Activated CD4-positive, CD25-positive, alpha-beta regulatory T cell (primary cell): Measurements from ENCODE around the gene NAB1.
"Not testable (repeated sequence)": the region's sequence is repeated elsewhere in the genome, so short reads cannot be mapped to it uniquely, and the experiment has no call there.

Experiments
- DNase-seq, 4 experiments: peaks; one replicate each; lab custom pipeline; 2025; lab: John Stamatoyannopoulos, UW

NAB1 gene, protein sequence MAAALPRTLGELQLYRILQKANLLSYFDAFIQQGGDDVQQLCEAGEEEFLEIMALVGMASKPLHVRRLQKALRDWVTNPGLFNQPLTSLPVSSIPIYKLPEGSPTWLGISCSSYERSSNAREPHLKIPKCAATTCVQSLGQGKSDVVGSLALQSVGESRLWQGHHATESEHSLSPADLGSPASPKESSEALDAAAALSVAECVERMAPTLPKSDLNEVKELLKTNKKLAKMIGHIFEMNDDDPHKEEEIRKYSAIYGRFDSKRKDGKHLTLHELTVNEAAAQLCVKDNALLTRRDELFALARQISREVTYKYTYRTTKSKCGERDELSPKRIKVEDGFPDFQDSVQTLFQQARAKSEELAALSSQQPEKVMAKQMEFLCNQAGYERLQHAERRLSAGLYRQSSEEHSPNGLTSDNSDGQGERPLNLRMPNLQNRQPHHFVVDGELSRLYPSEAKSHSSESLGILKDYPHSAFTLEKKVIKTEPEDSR

GRCh38 chr2:190649035-190649797 is at the start of gene NAB1:
Gene NAB1, plus strand, starts transcription at chr2:190649083. Its CDS starts 10,094 bp downstream, at chr2:190659177.
- peak; percentile 26 to 53 (median 45) for DNase-seq

- no peak for DNase-seq
These were observed 49.2 kb upstream of the NAB1 start for GRCh38 chr2:190599546-190600220.

DNA sequence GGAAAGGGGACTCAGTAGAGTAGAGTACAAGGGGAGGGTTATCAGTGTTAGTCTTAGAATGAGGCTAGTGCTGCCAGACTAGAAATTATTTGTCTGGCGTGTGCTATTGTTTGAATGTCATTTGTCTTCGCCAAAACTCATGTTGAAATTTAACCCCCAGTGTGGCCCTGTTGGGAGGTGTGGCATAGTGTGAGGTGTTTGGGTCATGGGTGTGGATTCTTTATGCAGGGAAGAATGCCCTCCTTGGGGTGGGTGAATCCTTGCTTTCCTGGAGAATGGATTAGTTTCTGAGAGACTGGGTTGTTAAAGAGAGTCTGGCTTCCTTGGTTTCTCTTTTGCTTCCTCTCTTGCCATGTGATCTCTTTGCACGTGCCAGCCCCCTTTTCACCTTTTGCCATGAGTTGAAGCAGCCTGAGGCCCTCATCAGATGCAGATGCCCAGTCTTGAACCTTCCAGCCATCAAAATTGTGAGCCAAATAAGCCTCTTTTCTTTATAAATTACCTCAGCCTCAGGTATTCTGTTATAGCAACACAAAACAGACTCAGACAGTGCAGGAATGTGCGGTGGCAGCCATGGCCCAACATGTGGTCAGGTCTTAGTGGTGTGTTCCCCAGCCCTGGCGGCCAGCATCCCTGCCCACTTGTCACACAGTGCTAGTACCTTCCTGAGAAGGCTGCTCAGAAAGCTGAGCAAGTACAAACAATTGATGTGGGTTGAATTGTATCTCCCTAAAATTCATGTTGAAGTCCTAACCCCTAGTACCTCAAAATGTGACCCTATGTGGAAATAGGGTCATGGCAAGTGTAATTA is 48.4 kb upstream of the NAB1 start:
- no peak for DNase-seq

DNA sequence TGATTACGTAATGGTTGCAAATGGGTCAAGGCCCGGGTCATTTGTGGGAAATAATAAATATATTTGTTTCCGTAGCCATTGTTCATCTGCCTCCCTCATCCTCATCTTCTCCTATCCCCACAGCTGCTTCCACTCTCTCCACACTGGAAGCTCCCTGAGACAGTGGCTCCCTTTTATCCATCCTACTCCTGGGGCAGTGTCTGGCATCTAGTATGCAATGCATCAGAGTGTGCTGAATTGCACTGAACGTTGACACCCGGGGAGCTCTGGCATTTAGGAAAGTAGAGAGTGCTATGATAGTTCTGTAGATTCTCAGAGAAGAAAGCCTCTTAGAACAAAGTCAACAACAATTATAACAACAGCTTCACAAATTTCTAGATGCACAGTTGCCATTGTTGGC is 45.5 kb upstream of the NAB1 start:
- no peak for DNase-seq

GRCh38 chr2:190607014-190607597 is 41.8 kb upstream of the NAB1 start:
- DNase-seq = no peak

DNA sequence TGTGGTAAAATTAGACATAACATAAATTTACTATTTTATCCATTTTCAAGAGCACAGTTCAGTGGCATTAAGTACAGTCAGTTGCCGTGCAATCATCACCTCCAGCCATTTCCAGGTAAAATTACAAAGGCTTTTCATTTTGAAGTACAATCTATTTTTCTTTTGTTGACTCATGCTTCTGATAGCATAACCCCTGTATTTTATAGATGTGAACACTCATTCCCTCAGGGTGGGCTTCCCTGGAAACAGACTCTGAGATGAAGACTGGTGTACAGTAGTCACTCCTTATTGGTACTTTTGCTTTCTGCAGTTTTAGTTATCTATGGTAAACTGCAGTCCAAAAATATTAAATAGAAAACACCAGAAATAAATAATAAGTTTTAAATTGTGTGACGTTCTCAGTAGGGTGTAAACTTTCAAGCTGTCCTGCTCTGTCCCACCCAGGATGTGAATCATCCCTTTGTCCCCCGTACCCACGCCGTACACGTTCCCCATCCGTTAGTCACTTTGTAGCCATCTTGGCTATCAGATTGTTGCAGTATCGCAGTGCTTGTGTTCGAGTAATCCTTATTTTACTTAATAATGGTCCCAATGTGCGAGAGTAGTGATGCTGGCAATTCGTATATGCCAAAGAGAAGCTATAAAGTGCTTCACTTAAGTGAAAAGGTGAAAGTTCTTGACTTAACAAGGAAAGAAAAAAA is 41.1 kb upstream of the NAB1 start:
- no peak for DNase-seq

DNA sequence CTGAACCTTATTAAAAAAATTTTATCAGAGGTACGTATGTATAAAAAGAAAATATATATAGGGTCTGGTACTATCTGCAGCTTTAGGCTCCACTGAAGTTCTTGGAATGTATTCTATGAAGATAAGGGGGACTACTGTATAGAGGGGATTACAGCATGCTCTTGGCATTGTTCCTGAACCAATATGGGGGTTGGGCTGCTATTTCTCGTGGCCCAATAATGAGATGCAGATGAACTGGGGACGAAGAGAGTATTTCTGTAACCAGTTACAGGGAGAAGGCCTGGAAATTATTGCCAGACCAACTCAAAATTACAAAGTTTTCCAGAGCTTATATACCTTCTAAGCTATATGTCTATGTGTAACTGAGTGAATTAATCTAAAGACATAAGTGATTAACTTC is 40.0 kb upstream of the NAB1 start:
- DNase-seq = not testable (repeated sequence)

DNA sequence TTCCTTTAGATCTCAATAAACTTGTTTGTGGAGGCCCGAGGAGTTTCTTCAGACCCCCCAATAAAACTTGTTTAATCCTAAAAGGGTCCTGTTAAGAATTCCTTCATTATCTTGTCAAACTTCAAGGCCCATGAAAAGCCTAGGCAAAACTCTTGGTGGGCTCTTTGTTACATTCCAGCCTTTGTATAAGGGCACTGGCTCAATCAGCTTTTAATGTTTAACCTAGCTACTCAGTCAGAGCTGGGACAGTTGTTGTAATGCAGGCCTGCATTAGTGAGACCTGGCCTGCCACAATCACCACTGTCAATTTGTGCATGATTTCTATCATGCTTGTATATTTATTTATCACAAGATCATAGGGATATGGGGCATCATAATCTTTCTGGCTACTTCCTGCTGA is 39.5 kb upstream of the NAB1 start:
- DNase-seq = not testable (repeated sequence)

GRCh38 chr2:190610528-190610927 is 38.4 kb upstream of the NAB1 start:
- DNase-seq = not testable (repeated sequence)

GRCh38 chr2:190615555-190616200 is 33.2 kb upstream of the NAB1 start:
- no peak for DNase-seq

- no peak for DNase-seq
These were observed 30.9 kb upstream of the NAB1 start for GRCh38 chr2:190618030-190618429.

GRCh38 chr2:190625691-190626090 is 23.2 kb upstream of the NAB1 start:
- DNase-seq = no peak

DNA sequence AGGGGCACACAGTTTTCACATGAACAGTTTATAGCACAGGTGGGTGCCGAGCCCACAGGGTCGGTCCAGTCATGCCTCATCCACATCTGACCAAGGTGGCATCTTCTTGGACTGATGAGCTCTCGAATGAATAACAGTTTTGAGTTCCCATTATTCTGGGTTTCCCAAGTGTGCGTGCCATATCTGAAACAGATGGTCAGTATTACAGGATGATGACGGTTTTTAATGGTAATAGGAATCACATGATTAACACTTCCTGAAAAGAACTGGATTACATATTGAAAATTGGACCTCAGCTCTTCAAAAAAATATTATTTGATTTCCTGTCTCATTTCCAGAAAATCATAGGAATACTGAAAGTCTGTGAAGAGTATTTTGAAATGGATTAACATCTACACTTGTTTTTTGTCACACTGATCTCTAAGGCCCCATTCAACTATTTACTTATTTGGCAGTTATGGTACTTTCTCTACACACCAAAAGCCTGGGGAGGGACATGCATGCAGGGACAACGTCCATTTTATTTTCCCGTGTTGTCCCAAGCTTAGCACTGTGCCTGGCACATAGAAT is 22.2 kb upstream of the NAB1 start:
- no peak for DNase-seq

DNA sequence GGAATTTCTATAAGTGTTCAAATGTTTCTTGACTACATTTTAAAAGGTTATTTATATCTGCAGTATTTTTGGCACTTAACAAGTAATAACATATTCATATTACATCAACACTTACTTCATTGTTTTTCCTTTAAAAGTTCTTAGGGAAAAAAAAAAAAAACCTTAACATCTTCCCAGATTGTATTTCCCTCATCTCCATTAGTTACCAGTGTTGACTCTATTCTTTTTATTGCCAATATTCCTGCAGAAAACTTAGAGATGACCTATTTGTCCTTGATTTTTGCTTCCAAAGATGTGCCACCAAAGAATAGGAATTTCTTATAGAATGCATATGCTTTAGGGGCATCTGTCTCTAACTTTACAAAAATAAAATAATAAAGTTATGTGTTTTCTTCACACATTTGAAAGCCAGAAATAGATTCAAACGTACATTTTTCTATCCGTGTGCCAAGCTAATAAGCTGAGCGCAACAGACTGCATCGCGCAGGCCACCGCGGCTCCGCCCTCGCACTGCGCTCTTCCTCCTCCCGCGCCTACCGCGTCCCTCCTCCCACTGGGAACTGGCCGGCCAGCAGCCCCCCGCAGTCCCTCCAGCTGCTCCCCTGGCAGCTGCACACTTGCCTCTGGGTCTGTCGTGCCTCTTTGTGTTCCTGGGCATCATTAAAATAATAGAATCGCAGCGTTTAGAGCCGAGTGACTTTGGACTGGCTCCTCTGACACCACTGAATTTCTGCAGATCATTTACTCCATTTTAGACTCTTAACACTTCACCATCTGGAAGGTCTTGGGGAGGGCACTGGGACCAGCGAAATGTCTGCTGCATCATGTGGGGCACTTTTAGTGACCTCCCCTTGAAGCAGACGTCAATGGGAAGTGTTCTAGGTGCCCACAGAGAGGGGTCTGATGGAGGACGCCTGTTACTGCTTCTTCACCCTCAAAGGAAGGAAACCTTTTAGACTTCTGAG is 21.2 kb upstream of the NAB1 start:
- DNase-seq = no peak

- no peak for DNase-seq
These were observed 20.1 kb upstream of the NAB1 start for GRCh38 chr2:190628591-190629319.

- no peak for DNase-seq
These were observed 14.5 kb upstream of the NAB1 start for GRCh38 chr2:190634381-190634780.

DNA sequence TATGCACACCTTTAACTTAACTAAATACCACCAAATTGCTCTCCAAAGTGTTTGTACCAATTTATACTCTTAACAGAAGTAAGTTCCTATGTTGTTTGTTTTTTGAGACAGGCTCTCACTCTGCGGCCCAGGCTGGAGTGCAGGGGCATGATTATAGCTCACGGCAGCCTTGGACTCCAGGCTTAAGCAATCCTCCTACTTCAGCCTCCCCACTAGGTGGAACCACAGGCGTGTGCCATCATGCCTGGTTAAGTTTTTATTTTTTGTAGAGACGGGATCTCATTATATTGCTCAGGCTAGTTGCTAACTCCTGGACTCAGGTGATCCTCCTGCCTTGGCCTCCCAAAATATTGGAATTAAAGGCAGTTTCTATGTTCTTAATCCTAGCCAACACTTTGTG is 13.1 kb upstream of the NAB1 start:
- DNase-seq = no peak

DNA sequence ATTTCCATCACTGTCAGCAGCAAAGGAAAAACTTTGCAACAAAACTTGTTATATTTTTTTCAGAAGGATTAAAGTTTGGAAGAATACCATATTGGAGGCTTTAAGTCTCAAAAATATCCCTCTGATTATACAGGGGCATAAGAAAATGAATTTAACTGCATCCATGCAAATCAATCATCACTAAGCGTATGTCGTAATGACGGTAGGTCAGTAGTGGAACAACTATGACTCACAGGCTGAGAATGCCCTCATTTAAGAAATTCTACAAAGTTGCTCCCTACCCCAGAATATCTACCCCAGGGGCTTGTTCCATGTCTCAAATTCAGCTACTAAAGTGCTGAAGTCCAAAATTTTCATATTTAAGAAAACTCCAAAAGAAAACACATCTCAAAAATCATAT is 12.5 kb upstream of the NAB1 start:
- DNase-seq = no peak
